Measurements from ENCODE around the gene CCHCR1. TPM values are rescaled to one million over a fixed set of nuclear protein-coding genes. Genes with fewer than 3 reads are reported as not detected.

CCHCR1 gene
- total and polyA plus RNA-seq, 7 donors = 7.4 to 15.2 (median 10.3) TPM

GRCh38 chr6:31128093-31128676 lies 29.4 kb downstream of the CCHCR1 start:
- intact Hi-C loops (cut with DNase I) = no loop called here
- no peaks in the 10 kb centered on the region for H3K36me3 ChIP-seq (ENCODE audit: insufficient read depth in 1 of 2, low read depth in 1 of 2)
- DNase-seq (peak; percentile 47 to 65), ATAC-seq (peak; percentile 54 to 76 (median 64))
- H3K27ac ChIP-seq = no peak overlapping the region
- H3K4me3 ChIP-seq = no peak overlapping the region
- H3K9me3 ChIP-seq = no peaks in the 10 kb centered on the region
- 7 to 9% (median 8%) methylated on average over 8 of the region's 8 CpGs for WGBS, 3 donors
- peak; percentile 81 for TF ChIP-seq CTCF (IDR thresholded peaks at IDR 0.05)
- H3K4me1 ChIP-seq = peaks cover 7% of the 10 kb centered on the region
- H3K27me3 ChIP-seq (ENCODE audit: insufficient read depth in 3 of 3, low read length in 2 of 3) = no peaks in the 10 kb centered on the region

GRCh38 chr6:31126396-31127175 lies 31.0 kb downstream of the CCHCR1 start:
- Histone ChIP-seq H3K4me3 (no peak overlapping the region), H3K9me3 (no peaks in the 10 kb centered on the region), H3K27me3 (ENCODE audit: insufficient read depth in 3 of 3, low read length in 2 of 3) (no peaks in the 10 kb centered on the region), H3K27ac (no peak overlapping the region), H3K4me1 (peaks cover 18% of the 10 kb centered on the region), H3K36me3 (ENCODE audit: insufficient read depth in 1 of 2, low read depth in 1 of 2) (no peaks in the 10 kb centered on the region)
- intact Hi-C loops (cut with DNase I) = no loop called here
- TF ChIP-seq CTCF (IDR thresholded peaks at IDR 0.05) = no peak
- DNase-seq (no peak), ATAC-seq (no peak)
- 55 to 65% (median 57%) methylated on average over 16 of the region's 16 CpGs for WGBS, 3 donors

GRCh38 chr6:31125586-31126363 lies 31.8 kb downstream of the CCHCR1 start:
- intact Hi-C loops (cut with DNase I) = no loop called here
- no peaks in the 10 kb centered on the region for H3K27me3 ChIP-seq (ENCODE audit: insufficient read depth in 3 of 3, low read length in 2 of 3)
- peak in 1 of 4 donors; percentile 30 for ATAC-seq
- H3K36me3 ChIP-seq (ENCODE audit: insufficient read depth in 1 of 2, low read depth in 1 of 2) = no peaks in the 10 kb centered on the region
- H3K4me1 ChIP-seq = peaks cover 18% of the 10 kb centered on the region
- H3K4me3 ChIP-seq = no peak overlapping the region
- DNase-seq = no peak
- no peak overlapping the region for H3K27ac ChIP-seq
- WGBS, 3 donors = 50 to 58% (median 55%) methylated on average over 12 of the region's 12 CpGs
- no peak for TF ChIP-seq CTCF (IDR thresholded peaks at IDR 0.05)
- H3K9me3 ChIP-seq = no peaks in the 10 kb centered on the region

GRCh38 chr6:31125162-31125561 lies 32.4 kb downstream of the CCHCR1 start:
- TF ChIP-seq CTCF (IDR thresholded peaks at IDR 0.05) = no peak
- Histone ChIP-seq H3K27ac (no peak overlapping the region), H3K27me3 (ENCODE audit: insufficient read depth in 3 of 3, low read length in 2 of 3) (no peaks in the 10 kb centered on the region), H3K36me3 (ENCODE audit: insufficient read depth in 1 of 2, low read depth in 1 of 2) (no peaks in the 10 kb centered on the region), H3K4me3 (no peak overlapping the region), H3K4me1 (peaks cover 18% of the 10 kb centered on the region), H3K9me3 (no peaks in the 10 kb centered on the region)
- intact Hi-C loops (cut with DNase I) = no loop called here
- DNase-seq (peak in 1 of 2 donors; percentile 49), ATAC-seq (peak in 2 of 4 donors; percentile 18 to 30)
- WGBS, 3 donors = 49 to 63% (median 62%) methylated on average over 8 of the region's 8 CpGs

Data from psoas muscle (tissue), 8 donors.